PC-3 (cell line): ENCODE data around the gene AKAP6.

Experiments used
- EZH2 ChIP-seq: fragments of 300-600 bp; sonication (generic); IDR thresholded peaks from one replicate; pipeline ENCODE4 v1.6.1; 2017; ENCODE audit warnings: antibody characterized with exemption, mild to moderate bottlenecking, low read length; ENCODE audit not compliant: unreplicated experiment
- TF ChIP-seq, protein P1 (sequence below): fragments of 300-600 bp; sonication (generic); conservative IDR thresholded peaks from 2 replicates; pipeline ENCODE4 v1.5.1; 2017; ENCODE audit warnings: antibody characterized with exemption, low read depth, mild to moderate bottlenecking, low read length

DNA sequence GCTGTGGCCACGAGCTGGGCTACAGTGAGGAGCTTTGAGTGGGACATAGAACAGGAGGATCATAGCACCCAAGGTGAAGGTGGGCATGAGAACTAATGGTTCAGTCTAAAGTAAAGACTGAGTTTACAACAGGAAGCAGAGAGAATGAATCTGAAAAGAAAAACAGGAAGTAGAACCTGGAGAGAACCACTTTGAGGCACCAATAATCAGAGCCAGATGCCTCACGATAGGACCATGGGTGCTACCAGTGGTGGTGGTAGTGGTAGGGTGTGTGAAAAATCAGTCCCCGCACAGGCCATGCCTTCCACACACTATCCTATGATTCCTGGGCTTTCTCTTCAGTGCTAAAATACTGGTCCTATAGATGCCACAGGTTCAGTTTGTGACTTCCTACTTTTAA, 293.6 kb downstream of the AKAP6 start:
- no peak for TF ChIP-seq EZH2
- TF ChIP-seq, protein P1, sequence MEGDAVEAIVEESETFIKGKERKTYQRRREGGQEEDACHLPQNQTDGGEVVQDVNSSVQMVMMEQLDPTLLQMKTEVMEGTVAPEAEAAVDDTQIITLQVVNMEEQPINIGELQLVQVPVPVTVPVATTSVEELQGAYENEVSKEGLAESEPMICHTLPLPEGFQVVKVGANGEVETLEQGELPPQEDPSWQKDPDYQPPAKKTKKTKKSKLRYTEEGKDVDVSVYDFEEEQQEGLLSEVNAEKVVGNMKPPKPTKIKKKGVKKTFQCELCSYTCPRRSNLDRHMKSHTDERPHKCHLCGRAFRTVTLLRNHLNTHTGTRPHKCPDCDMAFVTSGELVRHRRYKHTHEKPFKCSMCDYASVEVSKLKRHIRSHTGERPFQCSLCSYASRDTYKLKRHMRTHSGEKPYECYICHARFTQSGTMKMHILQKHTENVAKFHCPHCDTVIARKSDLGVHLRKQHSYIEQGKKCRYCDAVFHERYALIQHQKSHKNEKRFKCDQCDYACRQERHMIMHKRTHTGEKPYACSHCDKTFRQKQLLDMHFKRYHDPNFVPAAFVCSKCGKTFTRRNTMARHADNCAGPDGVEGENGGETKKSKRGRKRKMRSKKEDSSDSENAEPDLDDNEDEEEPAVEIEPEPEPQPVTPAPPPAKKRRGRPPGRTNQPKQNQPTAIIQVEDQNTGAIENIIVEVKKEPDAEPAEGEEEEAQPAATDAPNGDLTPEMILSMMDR = no peak
